ENCODE measurements around the gene PABPN1. TPM values are rescaled to one million over a fixed set of nuclear protein-coding genes. Genes with fewer than 3 reads are reported as not detected.

The PABPN1 gene
- total and polyA plus RNA-seq, 9 of the 15 experiments (the other 6 are each of a cell fraction or from before 2014, with no cell fraction given), result 32.6 to 388 (median 178) TPM

- no peak for TF ChIP-seq PPARD (CRISPR knock-in tag; IDR thresholded peaks at IDR 0.05)
- TF ChIP-seq SMARCA4 (IDR thresholded peaks at IDR 0.05), result no peak
- TF ChIP-seq TCF7L2 (IDR thresholded peaks at IDR 0.05; ENCODE audit: low read depth, low read length), result no peak
- TF ChIP-seq ZNF384 (IDR thresholded peaks at IDR 0.05; ENCODE audit: low read depth, low read length), result peak; percentile 31; the same call in 1 of the 2 replicates
- peak; percentile 66; the same call in 1 of the 2 replicates for TF ChIP-seq HLTF (IDR thresholded peaks at IDR 0.05)
- TF ChIP-seq CAMTA2 (CRISPR knock-in tag; conservative IDR thresholded peaks at IDR 0.05), result no peak
- TF ChIP-seq SAFB (IDR thresholded peaks at IDR 0.05; ENCODE audit: borderline replicate concordance, low read depth, low read length), result no peak
- TF ChIP-seq MYBL2 (IDR thresholded peaks at IDR 0.05; ENCODE audit: low read depth), result no peak
- no peak for TF ChIP-seq MYBL2 (CRISPR knock-in tag; IDR thresholded peaks at IDR 0.05; ENCODE audit: borderline replicate concordance)
- TF ChIP-seq YY1 (IDR thresholded peaks at IDR 0.05; ENCODE audit: borderline replicate concordance in 1 of 3, control insufficient read depth in 1 of 3, extremely low read depth in 1 of 3, insufficient read depth in 3 of 3, insufficient read length in 1 of 3, insufficient replicate concordance in 2 of 3, low read depth in 1 of 3, low read length in 2 of 3), result peak in 2 of 3 experiments; percentile 41 to 75
- no peak for TF ChIP-seq CREB3L1 (IDR thresholded peaks at IDR 0.05; ENCODE audit: borderline replicate concordance, low read depth)
- no peak for TF ChIP-seq NFATC3 (IDR thresholded peaks at IDR 0.05)
- TF ChIP-seq BRF1 (IDR thresholded peaks at IDR 0.05; ENCODE audit: borderline replicate concordance, extremely low read depth, insufficient read length), result no peak
- TF ChIP-seq NR2C2 (CRISPR knock-in tag; IDR thresholded peaks at IDR 0.05), result no peak
- TF ChIP-seq NR2C2 (tag; IDR thresholded peaks at IDR 0.05), result peak; percentile 78
- TF ChIP-seq HINFP (tag; conservative IDR thresholded peaks at IDR 0.05; ENCODE audit: low read depth), result no peak
- TF ChIP-seq SMARCC2 (IDR thresholded peaks at IDR 0.05; ENCODE audit: low read depth), result 0 out of 2 replicates have a peak, but pooled peaks have one; percentile 28
- peak; percentile 71; the same call in 1 of the 2 replicates for TF ChIP-seq LCOR (CRISPR knock-in tag; IDR thresholded peaks at IDR 0.05)
- no peak for TF ChIP-seq HNRNPH1 (optimal IDR thresholded peaks at IDR 0.05; ENCODE audit: low read depth, low read length)
- peak; percentile 62; the same call in 1 of the 2 replicates for TF ChIP-seq MYC (IDR thresholded peaks at IDR 0.05; ENCODE audit: low read depth, low read length)
- TF ChIP-seq MYC (CRISPR knock-in tag; IDR thresholded peaks at IDR 0.05; ENCODE audit: borderline replicate concordance, low read depth), result no peak
- TF ChIP-seq USF2 (CRISPR knock-in tag; IDR thresholded peaks at IDR 0.05), result no peak
- no peak for TF ChIP-seq HIVEP1 (CRISPR knock-in tag; IDR thresholded peaks at IDR 0.05)
These were observed 14.7 kb upstream of the PABPN1 start, which contains the start of gene BCL2L2 (continued) for GRCh38 chr14:23306412-23307145.

Data from K562 (cell line).